Muscle layer of colon (tissue), 2 donors: ENCODE measurements around the gene FBXW11.
"Not testable (repeated sequence)": the region's sequence is repeated elsewhere in the genome, so short reads cannot be mapped to it uniquely, and the experiment has no call there.

Source experiments
- H3K27ac ChIP-seq: one replicate; pipeline ENCODE4 v1.7.0; 2013; ENCODE audit warnings: low read depth, mild to moderate bottlenecking, low read length, moderate library complexity
- H3K27me3 ChIP-seq, 2 donors: one replicate each; pipeline ENCODE4 v1.7.0; 2013; ENCODE audit warnings: low read length in 2 of 2, mild to moderate bottlenecking in 2 of 2; ENCODE audit not compliant: insufficient read depth in 2 of 2, control insufficient read depth in 1 of 2
- H3K36me3 ChIP-seq: one replicate; pipeline ENCODE4 v1.7.0; 2013; ENCODE audit warnings: mild to moderate bottlenecking, low read length; ENCODE audit not compliant: insufficient read depth
- H3K4me1 ChIP-seq: one replicate; pipeline ENCODE4 v1.7.0; 2013; ENCODE audit warnings: mild to moderate bottlenecking, low read length; ENCODE audit not compliant: insufficient read depth
- H3K4me3 ChIP-seq, 2 donors: one replicate each; pipeline ENCODE4 v1.7.0; 2013; ENCODE audit warnings: low read length in 2 of 2, low read depth in 1 of 2, mild to moderate bottlenecking in 1 of 2, moderate library complexity in 1 of 2
- H3K9ac ChIP-seq: one replicate; pipeline ENCODE4 v1.7.0; 2013; ENCODE audit warnings: low read length
- H3K9me3 ChIP-seq: one replicate; pipeline ENCODE4 v1.7.0; 2013; ENCODE audit warnings: mild to moderate bottlenecking, low read length
- donor health status: abdominal sarcoma.
- donor health status: Adenocarcinoma of cecum.

The FBXW11 gene

GRCh38 chr5:171945476-171945875 is 61.0 kb downstream of the FBXW11 start:
- Histone ChIP-seq H3K27ac (no peak overlapping the region), H3K27me3 (no peaks in the 10 kb centered on the region), H3K36me3 (no peaks in the 10 kb centered on the region), H3K9ac (no peak overlapping the region), H3K4me3 (no peak overlapping the region), H3K4me1 (peaks cover 10% of the 10 kb centered on the region), H3K9me3 (no peaks in the 10 kb centered on the region)

DNA sequence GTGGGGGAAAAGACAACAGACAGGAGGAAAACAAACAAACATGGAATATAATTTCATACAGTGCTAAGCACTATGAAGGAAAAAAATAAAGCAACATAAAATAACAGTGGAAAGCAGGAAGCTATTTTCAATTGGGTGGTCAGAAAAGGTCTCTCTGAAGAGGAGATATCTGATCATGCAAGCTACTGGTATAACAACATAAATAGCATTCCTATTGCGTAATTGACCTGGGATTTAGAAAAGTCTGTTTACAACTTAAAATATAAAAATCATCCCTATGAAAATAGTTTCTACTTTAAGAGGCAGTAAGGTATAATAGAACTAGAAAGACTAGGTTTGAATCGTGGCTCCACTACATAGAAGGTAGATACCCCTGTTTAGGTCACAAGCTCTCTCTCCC is 61.4 kb downstream of the FBXW11 start:
- Histone ChIP-seq H3K4me3 (no peak overlapping the region), H3K9me3 (no peaks in the 10 kb centered on the region), H3K27ac (no peak overlapping the region), H3K27me3 (no peaks in the 10 kb centered on the region), H3K36me3 (no peaks in the 10 kb centered on the region), H3K4me1 (peaks cover 10% of the 10 kb centered on the region), H3K9ac (no peak overlapping the region)

DNA sequence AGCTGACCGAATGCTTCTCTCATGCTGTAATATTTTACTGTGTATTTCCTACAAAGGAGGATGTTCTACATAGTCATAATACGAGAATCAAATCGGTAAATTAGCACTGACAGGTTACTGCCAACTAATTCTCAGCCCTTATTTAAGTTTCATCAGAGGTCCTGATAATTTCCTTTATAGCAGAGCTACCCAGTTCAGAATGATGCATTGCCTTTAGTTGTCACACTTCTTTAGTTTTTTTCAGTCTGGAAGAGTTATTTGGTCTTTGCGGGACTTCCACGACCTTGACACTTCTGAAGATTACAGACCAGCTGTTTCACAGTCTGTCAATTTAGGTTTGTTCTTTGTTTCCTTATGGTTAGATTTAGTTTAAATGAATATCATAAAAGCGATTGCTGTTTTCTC is 64.3 kb downstream of the FBXW11 start:
- not testable (repeated sequence) for H3K27me3 ChIP-seq
- H3K4me1 ChIP-seq = peaks cover 10% of the 10 kb centered on the region

DNA sequence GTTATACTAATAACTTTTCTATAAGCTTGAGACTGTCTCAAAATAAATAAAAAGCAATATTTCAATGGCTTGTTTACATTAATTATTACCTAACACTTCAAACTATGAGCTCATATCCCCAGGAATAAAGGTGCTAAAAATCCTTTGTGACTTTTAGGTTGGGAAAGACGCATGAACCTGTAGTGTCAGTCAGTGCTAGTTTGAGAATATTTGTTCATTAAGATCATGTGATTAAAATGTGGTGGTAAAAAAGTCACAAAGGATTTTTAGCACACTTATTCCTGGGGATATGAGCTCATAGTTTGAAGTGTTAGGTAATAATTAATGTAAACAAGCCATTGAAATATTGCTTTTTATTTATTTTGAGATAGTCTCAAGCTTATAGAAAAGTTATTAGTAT is 64.8 kb downstream of the FBXW11 start:
- H3K27me3 ChIP-seq, H3K9me3 ChIP-seq, H3K36me3 ChIP-seq, H3K27ac ChIP-seq, H3K4me3 ChIP-seq, H3K9ac ChIP-seq: not testable (repeated sequence)
- H3K4me1 ChIP-seq = peaks cover 10% of the 10 kb centered on the region

More for the DNA sequence above, 64.3 kb downstream of the FBXW11 start:
- H3K27ac ChIP-seq, H3K4me3 ChIP-seq, H3K9me3 ChIP-seq, H3K36me3 ChIP-seq, H3K9ac ChIP-seq: not testable (repeated sequence)

GRCh38 chr5:171941275-171941674 is 65.2 kb downstream of the FBXW11 start:
- not testable (repeated sequence) for H3K36me3 ChIP-seq, H3K4me3 ChIP-seq, H3K27me3 ChIP-seq, H3K9ac ChIP-seq, H3K27ac ChIP-seq, H3K9me3 ChIP-seq
- peaks cover 10% of the 10 kb centered on the region for H3K4me1 ChIP-seq

- Histone ChIP-seq H3K27me3 (no peaks in the 10 kb centered on the region), H3K4me1 (peaks cover 3% of the 10 kb centered on the region), H3K27ac (no peak overlapping the region), H3K36me3 (no peaks in the 10 kb centered on the region), H3K9me3 (no peaks in the 10 kb centered on the region), H3K4me3 (no peak overlapping the region), H3K9ac (no peak overlapping the region)
Observed at GRCh38 chr5:171939951-171940350, 66.5 kb downstream of the FBXW11 start.

DNA sequence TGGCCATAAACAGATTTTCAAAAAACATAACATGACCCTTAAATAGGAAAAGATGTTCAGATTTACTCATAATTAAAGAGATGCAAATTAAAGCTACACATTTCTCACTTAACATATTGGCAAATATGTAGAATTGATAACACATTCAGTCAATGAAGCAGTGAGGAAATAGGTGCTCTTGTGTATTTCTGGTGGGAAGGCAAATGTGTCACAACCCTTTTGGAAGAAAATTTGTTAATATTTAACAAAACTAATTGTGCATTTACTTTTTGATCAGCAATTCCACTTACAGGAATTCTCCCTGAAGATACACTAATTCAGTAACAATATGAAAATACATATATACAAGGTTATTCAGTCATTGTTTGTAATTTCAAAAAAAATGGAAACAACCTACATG is 68.1 kb downstream of the FBXW11 start:
- H3K27ac ChIP-seq = no peak overlapping the region
- H3K9me3 ChIP-seq = no peaks in the 10 kb centered on the region
- no peak overlapping the region for H3K9ac ChIP-seq
- peaks cover under 1% of the 10 kb centered on the region for H3K36me3 ChIP-seq
- H3K27me3 ChIP-seq = no peaks in the 10 kb centered on the region
- no peak overlapping the region for H3K4me3 ChIP-seq
- no peaks in the 10 kb centered on the region for H3K4me1 ChIP-seq

DNA sequence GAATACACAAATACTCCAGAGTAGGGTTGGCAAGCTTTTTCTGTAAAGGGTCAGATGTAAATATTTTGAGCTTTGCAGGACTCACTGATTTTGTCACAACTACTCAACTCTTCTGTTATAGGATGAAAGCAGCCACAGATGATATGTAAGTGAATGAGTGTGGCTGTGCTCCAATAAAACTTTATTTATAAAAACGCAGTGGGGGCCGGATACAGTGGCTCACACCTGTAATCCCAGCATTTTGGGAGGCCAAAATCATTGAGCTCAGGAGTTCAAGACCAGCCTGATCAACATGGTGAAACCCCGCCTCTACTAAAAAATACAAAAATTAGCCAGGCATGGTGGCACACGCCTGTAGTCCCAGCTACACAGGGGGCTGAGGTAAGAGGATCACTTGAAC is 69.1 kb downstream of the FBXW11 start:
- H3K36me3 ChIP-seq = peaks cover 6% of the 10 kb centered on the region
- H3K27me3 ChIP-seq = no peaks in the 10 kb centered on the region
- H3K4me3 ChIP-seq = no peak overlapping the region
- no peaks in the 10 kb centered on the region for H3K4me1 ChIP-seq
- no peak overlapping the region for H3K27ac ChIP-seq
- H3K9me3 ChIP-seq = no peaks in the 10 kb centered on the region
- H3K9ac ChIP-seq = no peak overlapping the region

DNA sequence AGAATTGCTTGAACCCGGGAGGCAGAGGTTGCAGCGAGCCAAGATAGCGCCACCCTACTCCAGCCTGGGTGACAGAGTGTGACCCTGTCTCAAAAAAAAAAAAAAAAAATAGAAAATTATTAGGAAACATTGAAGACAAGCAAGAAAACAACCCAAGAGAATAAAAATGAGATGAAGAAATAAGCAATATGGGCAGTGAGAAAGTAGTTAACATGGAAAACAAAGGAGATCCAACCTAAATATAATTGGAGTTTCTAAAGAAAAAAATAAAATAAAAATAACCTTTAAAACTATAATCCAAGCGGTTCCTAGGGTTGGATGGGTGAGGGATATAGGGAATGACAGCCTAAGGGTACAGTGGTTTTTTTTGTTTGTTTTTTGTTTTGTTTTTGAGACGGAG is 71.9 kb downstream of the FBXW11 start:
- Histone ChIP-seq H3K36me3 (peaks cover 6% of the 10 kb centered on the region), H3K9me3 (no peaks in the 10 kb centered on the region), H3K4me1 (no peaks in the 10 kb centered on the region), H3K27me3 (no peaks in the 10 kb centered on the region), H3K27ac (no peak overlapping the region), H3K9ac (no peak overlapping the region), H3K4me3 (no peak overlapping the region)

- H3K9ac ChIP-seq = no peak overlapping the region
Observed at GRCh38 chr5:171931163-171931562, 75.3 kb downstream of the FBXW11 start.

GRCh38 chr5:171927345-171927941 is 79.0 kb downstream of the FBXW11 start:
- Histone ChIP-seq H3K27ac (no peak overlapping the region), H3K36me3 (no peaks in the 10 kb centered on the region), H3K9ac (no peak overlapping the region), H3K9me3 (no peaks in the 10 kb centered on the region), H3K4me3 (no peak overlapping the region), H3K27me3 (no peaks in the 10 kb centered on the region), H3K4me1 (peaks cover 5% of the 10 kb centered on the region)

More at GRCh38 chr5:171931163-171931562, 75.3 kb downstream of the FBXW11 start:
- Histone ChIP-seq H3K4me1 (peaks cover 3% of the 10 kb centered on the region), H3K27me3 (no peaks in the 10 kb centered on the region), H3K36me3 (peaks cover 6% of the 10 kb centered on the region), H3K9me3 (no peaks in the 10 kb centered on the region), H3K27ac (no peak overlapping the region), H3K4me3 (no peak overlapping the region)

- no peaks in the 10 kb centered on the region for H3K36me3 ChIP-seq
- no peak overlapping the region for H3K27ac ChIP-seq
- H3K27me3 ChIP-seq = no peaks in the 10 kb centered on the region
- peaks cover 10% of the 10 kb centered on the region for H3K4me1 ChIP-seq
- no peak overlapping the region for H3K4me3 ChIP-seq
- H3K9ac ChIP-seq = no peak overlapping the region
- H3K9me3 ChIP-seq = no peaks in the 10 kb centered on the region
Observed at GRCh38 chr5:171926311-171926710, 80.1 kb downstream of the FBXW11 start.
